ENCODE measurements around the gene GPC6.

The GPC6 gene

GRCh38 chr13:94345374-94346195, 1119.0 kb downstream of the GPC6 start:
- in situ Hi-C loops (cut with HindIII; ENCODE audit: low pct_ligation_motif_present, low sequenced_read_pairs) = no loop called here
- no peak overlapping the region for H3K4me3 ChIP-seq (ENCODE audit: low read depth, low read length)
- H3K27ac ChIP-seq = no peak overlapping the region
- peak; percentile 39 for TF ChIP-seq CTCF (IDR thresholded peaks at IDR 0.05; ENCODE audit: low read depth, low read length, missing control alignments)
- H3K36me3 ChIP-seq (replicated peaks) = no peaks in the 10 kb centered on the region
- no peaks in the 10 kb centered on the region for H3K27me3 ChIP-seq (replicated peaks)
- no peak for DNase-seq

GRCh38 chr13:94346261-94347019, 1119.8 kb downstream of the GPC6 start:
- Histone ChIP-seq H3K27ac (no peak overlapping the region), H3K4me3 (ENCODE audit: low read depth, low read length) (no peak overlapping the region), H3K36me3 (replicated peaks) (no peaks in the 10 kb centered on the region), H3K27me3 (replicated peaks) (no peaks in the 10 kb centered on the region)
- no peak for TF ChIP-seq CTCF (IDR thresholded peaks at IDR 0.05; ENCODE audit: low read depth, low read length, missing control alignments)
- no peak for DNase-seq
- in situ Hi-C loops (cut with HindIII; ENCODE audit: low pct_ligation_motif_present, low sequenced_read_pairs) = no loop called here

GRCh38 chr13:94351292-94351990, 1124.8 kb downstream of the GPC6 start:
- in situ Hi-C loops (cut with HindIII; ENCODE audit: low pct_ligation_motif_present, low sequenced_read_pairs) = no loop called here
- Histone ChIP-seq H3K27me3 (replicated peaks) (no peaks in the 10 kb centered on the region), H3K4me3 (ENCODE audit: low read depth, low read length) (no peak overlapping the region), H3K36me3 (replicated peaks) (no peaks in the 10 kb centered on the region), H3K27ac (peak overlapping the region; percentile 67)
- no peak for TF ChIP-seq CTCF (IDR thresholded peaks at IDR 0.05; ENCODE audit: low read depth, low read length, missing control alignments)
- DNase-seq = peak; percentile 72

GRCh38 chr13:94352057-94352456, 1125.5 kb downstream of the GPC6 start:
- in situ Hi-C loops (cut with HindIII; ENCODE audit: low pct_ligation_motif_present, low sequenced_read_pairs) = no loop called here
- H3K27ac ChIP-seq = peak overlapping the region; percentile 4
- no peaks in the 10 kb centered on the region for H3K36me3 ChIP-seq (replicated peaks)
- H3K4me3 ChIP-seq (ENCODE audit: low read depth, low read length) = no peak overlapping the region
- peak; percentile 28 for DNase-seq
- TF ChIP-seq CTCF (IDR thresholded peaks at IDR 0.05; ENCODE audit: low read depth, low read length, missing control alignments) = no peak
- no peaks in the 10 kb centered on the region for H3K27me3 ChIP-seq (replicated peaks)

GRCh38 chr13:94353167-94353710, 1126.6 kb downstream of the GPC6 start:
- in situ Hi-C loops (cut with HindIII; ENCODE audit: low pct_ligation_motif_present, low sequenced_read_pairs) = no loop called here
- H3K36me3 ChIP-seq (replicated peaks) = no peaks in the 10 kb centered on the region
- no peak overlapping the region for H3K4me3 ChIP-seq (ENCODE audit: low read depth, low read length)
- no peak overlapping the region for H3K27ac ChIP-seq
- no peaks in the 10 kb centered on the region for H3K27me3 ChIP-seq (replicated peaks)
- no peak for TF ChIP-seq CTCF (IDR thresholded peaks at IDR 0.05; ENCODE audit: low read depth, low read length, missing control alignments)
- no peak for DNase-seq

All from brain microvascular endothelial cell (primary cell).